Measurements from ENCODE around the gene CASR.

Gene CASR

DNA sequence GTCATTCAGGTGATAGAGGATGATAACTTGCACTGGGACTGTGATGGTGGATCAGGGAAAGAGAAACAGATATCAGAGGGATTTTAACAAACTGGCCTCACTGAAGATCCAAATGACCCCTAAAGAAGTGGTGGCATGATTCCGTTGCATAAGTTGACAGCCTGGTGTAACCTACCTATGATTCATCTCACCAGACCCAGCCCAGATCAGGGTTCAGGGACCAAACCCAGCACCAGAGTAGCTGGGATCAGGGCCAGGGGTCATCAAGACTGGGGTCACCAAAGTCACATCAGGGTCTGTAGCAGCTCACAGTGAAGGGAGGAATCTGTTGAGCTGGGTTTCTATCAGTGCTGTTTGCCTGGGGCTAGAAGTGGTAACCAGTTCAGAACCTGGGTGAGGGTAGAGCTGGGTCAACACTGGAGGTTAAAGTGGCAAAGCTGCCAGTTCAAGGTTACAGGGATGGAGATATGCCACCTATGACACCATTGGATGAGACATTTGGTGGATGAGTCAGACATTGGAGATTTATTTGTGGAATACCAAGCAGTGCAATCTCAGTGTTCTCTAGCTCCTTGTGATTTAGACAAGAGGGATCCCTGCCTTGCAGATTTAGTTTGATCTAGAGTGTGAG, 35.9 kb downstream of the CASR start:
- H2AFZ ChIP-seq (ENCODE audit: low read depth, low read length, severe bottlenecking): no peak overlapping the region
- no peak overlapping the region for H3K4me3 ChIP-seq (ENCODE audit: insufficient read depth, low read length, poor library complexity, severe bottlenecking)
- H3F3A ChIP-seq (ENCODE audit: insufficient read depth): no peaks in the 10 kb centered on the region
- no peak overlapping the region for H3K27ac ChIP-seq (ENCODE audit: low read depth, low read length)
- H3K27me3 ChIP-seq (ENCODE audit: low read length): no peaks in the 10 kb centered on the region; the same call in 1 of the 2 replicates
- H3K36me3 ChIP-seq (ENCODE audit: low read length): no peaks in the 10 kb centered on the region
- H3K9ac ChIP-seq (ENCODE audit: low read length): no peak overlapping the region
- no peaks in the 10 kb centered on the region for H3K9me3 ChIP-seq (ENCODE audit: insufficient read depth, low read length)
- H4K20me1 ChIP-seq (ENCODE audit: low read depth, low read length): no peaks in the 10 kb centered on the region
- TF ChIP-seq, protein P1, sequence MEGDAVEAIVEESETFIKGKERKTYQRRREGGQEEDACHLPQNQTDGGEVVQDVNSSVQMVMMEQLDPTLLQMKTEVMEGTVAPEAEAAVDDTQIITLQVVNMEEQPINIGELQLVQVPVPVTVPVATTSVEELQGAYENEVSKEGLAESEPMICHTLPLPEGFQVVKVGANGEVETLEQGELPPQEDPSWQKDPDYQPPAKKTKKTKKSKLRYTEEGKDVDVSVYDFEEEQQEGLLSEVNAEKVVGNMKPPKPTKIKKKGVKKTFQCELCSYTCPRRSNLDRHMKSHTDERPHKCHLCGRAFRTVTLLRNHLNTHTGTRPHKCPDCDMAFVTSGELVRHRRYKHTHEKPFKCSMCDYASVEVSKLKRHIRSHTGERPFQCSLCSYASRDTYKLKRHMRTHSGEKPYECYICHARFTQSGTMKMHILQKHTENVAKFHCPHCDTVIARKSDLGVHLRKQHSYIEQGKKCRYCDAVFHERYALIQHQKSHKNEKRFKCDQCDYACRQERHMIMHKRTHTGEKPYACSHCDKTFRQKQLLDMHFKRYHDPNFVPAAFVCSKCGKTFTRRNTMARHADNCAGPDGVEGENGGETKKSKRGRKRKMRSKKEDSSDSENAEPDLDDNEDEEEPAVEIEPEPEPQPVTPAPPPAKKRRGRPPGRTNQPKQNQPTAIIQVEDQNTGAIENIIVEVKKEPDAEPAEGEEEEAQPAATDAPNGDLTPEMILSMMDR (IDR thresholded peaks at IDR 0.05; ENCODE audit: insufficient read depth, low read length, poor library complexity, severe bottlenecking): no peak
- TF ChIP-seq EZH2phosphoT487 (conservative IDR thresholded peaks at IDR 0.05; ENCODE audit: low read length): no peak
- no peak overlapping the region for H3K4me2 ChIP-seq (ENCODE audit: low read depth, low read length, poor library complexity, severe bottlenecking)
- H3K79me2 ChIP-seq (ENCODE audit: insufficient read depth, low read length): no peaks in the 10 kb centered on the region
- no peaks in the 10 kb centered on the region for H3K9me2 ChIP-seq (replicated peaks; ENCODE audit: insufficient read depth, low read length)

DNA sequence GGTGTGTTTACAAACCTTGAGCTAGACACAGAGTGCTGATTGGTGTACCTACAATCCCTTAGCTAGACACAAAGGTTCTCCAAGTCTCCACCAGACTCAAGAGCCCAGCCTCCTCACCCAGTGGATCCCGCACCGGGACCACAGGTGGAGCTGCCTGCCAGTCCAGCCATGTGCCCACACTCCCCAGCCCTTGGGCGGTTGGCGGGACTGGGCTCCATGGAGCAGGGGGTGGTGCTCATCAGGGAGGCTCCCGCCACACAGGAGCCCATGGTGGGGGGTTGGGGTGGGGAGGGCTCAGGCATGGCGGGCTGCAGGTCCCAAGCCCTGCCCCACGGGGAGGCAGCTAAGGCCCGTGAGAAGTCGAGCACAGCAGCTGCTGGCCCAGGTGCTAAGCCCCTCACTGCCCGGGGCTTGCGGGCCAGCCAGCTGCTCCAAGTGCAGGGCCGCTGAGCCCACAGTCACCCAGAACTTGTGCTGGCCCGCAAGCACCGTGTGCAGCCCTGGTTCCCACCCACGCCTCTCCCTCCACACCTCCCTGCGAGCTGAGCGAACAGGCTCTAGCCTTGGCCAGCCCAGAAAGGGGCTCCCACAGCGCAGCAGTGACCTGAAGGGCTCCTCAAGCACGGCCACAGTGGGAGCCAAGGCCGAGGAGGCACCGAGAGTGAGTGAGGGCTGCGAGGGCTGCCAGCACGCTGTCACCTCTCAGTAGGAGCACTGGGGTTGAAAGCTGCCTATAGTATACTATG, 43.7 kb downstream of the CASR start:
- Histone ChIP-seq H3K9me2 (replicated peaks; ENCODE audit: insufficient read depth, low read length) (no peaks in the 10 kb centered on the region), H3K27me3 (ENCODE audit: low read length) (no peaks in the 10 kb centered on the region; the same call in 1 of the 2 replicates), H3K4me3 (ENCODE audit: insufficient read depth, low read length, poor library complexity, severe bottlenecking) (no peak overlapping the region), H3K4me2 (ENCODE audit: low read depth, low read length, poor library complexity, severe bottlenecking) (no peak overlapping the region), H3K79me2 (ENCODE audit: insufficient read depth, low read length) (no peaks in the 10 kb centered on the region), H3K27ac (ENCODE audit: low read depth, low read length) (no peak overlapping the region), H3F3A (ENCODE audit: insufficient read depth) (no peaks in the 10 kb centered on the region), H3K9ac (ENCODE audit: low read length) (no peak overlapping the region), H3K9me3 (ENCODE audit: insufficient read depth, low read length) (no peaks in the 10 kb centered on the region), H4K20me1 (ENCODE audit: low read depth, low read length) (no peaks in the 10 kb centered on the region), H2AFZ (ENCODE audit: low read depth, low read length, severe bottlenecking) (no peak overlapping the region), H3K36me3 (ENCODE audit: low read length) (no peaks in the 10 kb centered on the region)
- no peak for TF ChIP-seq EZH2phosphoT487 (conservative IDR thresholded peaks at IDR 0.05; ENCODE audit: low read length)
- TF ChIP-seq, protein P1 (IDR thresholded peaks at IDR 0.05; ENCODE audit: insufficient read depth, low read length, poor library complexity, severe bottlenecking): no peak

DNA sequence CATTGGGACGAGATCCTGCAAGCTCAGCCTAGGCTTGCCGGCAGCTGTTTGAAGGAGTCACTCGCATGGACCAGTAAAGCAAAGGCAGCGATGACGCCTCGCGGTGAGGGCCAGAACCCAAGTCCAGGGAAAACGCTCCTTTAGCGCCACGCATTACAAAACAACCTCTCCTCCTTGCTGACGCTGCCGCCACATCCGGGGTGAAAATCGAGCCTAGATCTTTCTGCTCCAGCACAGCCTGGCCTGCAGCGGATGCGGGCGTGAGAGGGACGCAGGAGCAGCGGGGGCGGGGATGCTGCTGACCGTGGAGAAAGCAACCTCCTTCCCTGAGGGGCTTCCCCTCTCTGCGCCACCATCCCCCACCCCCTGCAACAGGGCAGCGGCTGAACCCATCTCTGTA, 46.7 kb downstream of the CASR start:
- H3K9ac ChIP-seq (ENCODE audit: low read length): no peak overlapping the region
- no peaks in the 10 kb centered on the region for H3K9me3 ChIP-seq (ENCODE audit: insufficient read depth, low read length)
- no peaks in the 10 kb centered on the region for H3F3A ChIP-seq (ENCODE audit: insufficient read depth)
- H3K36me3 ChIP-seq (ENCODE audit: low read length): no peaks in the 10 kb centered on the region
- H3K27ac ChIP-seq (ENCODE audit: low read depth, low read length): no peak overlapping the region
- H3K4me3 ChIP-seq (ENCODE audit: insufficient read depth, low read length, poor library complexity, severe bottlenecking): no peak overlapping the region
- H2AFZ ChIP-seq (ENCODE audit: low read depth, low read length, severe bottlenecking): no peak overlapping the region
- no peaks in the 10 kb centered on the region for H3K27me3 ChIP-seq (ENCODE audit: low read length)
- no peaks in the 10 kb centered on the region for H4K20me1 ChIP-seq (ENCODE audit: low read depth, low read length)
- no peaks in the 10 kb centered on the region for H3K9me2 ChIP-seq (replicated peaks; ENCODE audit: insufficient read depth, low read length)
- H3K4me2 ChIP-seq (ENCODE audit: low read depth, low read length, poor library complexity, severe bottlenecking): no peak overlapping the region
- no peaks in the 10 kb centered on the region for H3K79me2 ChIP-seq (ENCODE audit: insufficient read depth, low read length)
- TF ChIP-seq EZH2phosphoT487 (conservative IDR thresholded peaks at IDR 0.05; ENCODE audit: low read length): no peak
- TF ChIP-seq, protein P1 (IDR thresholded peaks at IDR 0.05; ENCODE audit: insufficient read depth, low read length, poor library complexity, severe bottlenecking): no peak

Data from SU-DHL-6 (cell line).